Astrocyte (in vitro differentiated cells and primary cell): ENCODE data around the gene NEK2. TPM values are rescaled to one million over a fixed set of nuclear protein-coding genes. Genes with fewer than 3 reads are reported as not detected.

Experiments
- DNase-seq: peaks from one replicate; pipeline ENCODE4 v3.0.0-alpha.2; 2010; ENCODE audit warnings: low read depth
- FAIRE-seq: peaks from 2 replicates; lab custom pipeline; 2011; peaks lifted over from hg19 to GRCh38; lab: Jason Lieb, UNC
- H2AFZ ChIP-seq: 2 replicates; pipeline ENCODE4 v1.6.0; 2012; ENCODE audit warnings: low read depth, low read length, inconsistent platforms
- H3K27ac ChIP-seq: 2 replicates; pipeline ENCODE4 v1.5.1; 2011; ENCODE audit warnings: low read depth, low read length, inconsistent platforms
- H3K27me3 ChIP-seq: 2 replicates; pipeline ENCODE4 v1.6.0; 2011; ENCODE audit warnings: low read length, inconsistent platforms; ENCODE audit not compliant: insufficient read depth
- H3K36me3 ChIP-seq: 2 replicates; pipeline ENCODE4 v1.5.1; 2011; ENCODE audit warnings: low read length, inconsistent platforms; ENCODE audit not compliant: insufficient read depth
- H3K4me1 ChIP-seq: 2 replicates; pipeline ENCODE4 v1.5.1; 2011; ENCODE audit warnings: low read length, inconsistent platforms; ENCODE audit not compliant: insufficient read depth
- H3K4me2 ChIP-seq: 2 replicates; pipeline ENCODE4 v1.6.0; 2012; ENCODE audit warnings: low read length, inconsistent platforms
- H3K4me3 ChIP-seq: 2 replicates; pipeline ENCODE4 v1.5.1; 2011; ENCODE audit warnings: low read depth, mild to moderate bottlenecking, low read length, inconsistent platforms; ENCODE audit not compliant: insufficient read depth
- H3K79me2 ChIP-seq: 2 replicates; pipeline ENCODE4 v1.6.0; 2012; ENCODE audit warnings: mild to moderate bottlenecking, low read length, inconsistent platforms; ENCODE audit not compliant: insufficient read depth
- H3K9ac ChIP-seq: 2 replicates; pipeline ENCODE4 v1.6.0; 2012; ENCODE audit warnings: mild to moderate bottlenecking, low read length, inconsistent platforms
- H3K9me3 ChIP-seq: 2 replicates; pipeline ENCODE4 v1.5.1; 2012; ENCODE audit warnings: low read depth, mild to moderate bottlenecking, low read length, inconsistent platforms; ENCODE audit not compliant: insufficient read depth
- H4K20me1 ChIP-seq: 2 replicates; pipeline ENCODE4 v1.6.0; 2012; ENCODE audit warnings: low read length, inconsistent platforms; ENCODE audit not compliant: insufficient read depth
- H3K27ac Mint-ChIP-seq: one replicate; pipeline ENCODE4 v1.8.0; 2021; ENCODE audit warnings: mild to moderate bottlenecking, mixed read lengths; ENCODE audit not compliant: unreplicated experiment
- H3K27me3 Mint-ChIP-seq: one replicate; pipeline ENCODE4 v1.8.0; 2021; ENCODE audit warnings: low read depth, mixed read lengths; ENCODE audit not compliant: unreplicated experiment
- H3K36me3 Mint-ChIP-seq: one replicate; pipeline ENCODE4 v1.8.0; 2021; ENCODE audit warnings: low read depth, mixed read lengths; ENCODE audit not compliant: unreplicated experiment
- H3K4me1 Mint-ChIP-seq: one replicate; pipeline ENCODE4 v1.8.0; 2021; ENCODE audit warnings: low read depth, mixed read lengths; ENCODE audit not compliant: unreplicated experiment
- H3K4me3 Mint-ChIP-seq: one replicate; pipeline ENCODE4 v1.8.0; 2021; ENCODE audit warnings: mild to moderate bottlenecking, moderate library complexity, mixed read lengths; ENCODE audit not compliant: unreplicated experiment
- H3K9me3 Mint-ChIP-seq: one replicate; pipeline ENCODE4 v1.8.0; 2021; ENCODE audit warnings: mild to moderate bottlenecking, mixed read lengths; ENCODE audit not compliant: unreplicated experiment
- EZH2 ChIP-seq: IDR thresholded peaks from 2 replicates; pipeline ENCODE4 v1.6.1; 2012; ENCODE audit warnings: mild to moderate bottlenecking, low read length, inconsistent platforms; ENCODE audit not compliant: insufficient read depth
- total RNA-seq: library from RNA; stranded (reverse); gene quantifications from 2 replicates; pipeline ENCODE4 v1.2.1, GENCODE V29; 2021
- TF ChIP-seq, protein P1 (sequence below): IDR thresholded peaks from 2 replicates; pipeline ENCODE4 v1.5.1; 2011; ENCODE audit warnings: low read depth, mild to moderate bottlenecking, inconsistent platforms, low read length, moderate library complexity; ENCODE audit not compliant: insufficient read depth

The NEK2 gene
- total RNA-seq, 1 donor from 2014 or later: 1.6 TPM

- Histone ChIP-seq H2AFZ (no peak overlapping the region), H3K9ac (no peak overlapping the region), H3K9me3 (no peaks in the 10 kb centered on the region), H3K79me2 (no peaks in the 10 kb centered on the region), H3K4me3 (no peak overlapping the region), H4K20me1 (no peaks in the 10 kb centered on the region), H3K4me1 (no peaks in the 10 kb centered on the region), H3K27me3 (no peaks in the 10 kb centered on the region), H3K4me2 (no peak overlapping the region), H3K27ac (no peak overlapping the region), H3K36me3 (no peaks in the 10 kb centered on the region)
- Mint-ChIP-seq H3K36me3 (no peaks in the 10 kb centered on the region), H3K27ac (no peak overlapping the region), H3K4me3 (no peak overlapping the region), H3K4me1 (peaks cover 3% of the 10 kb centered on the region), H3K9me3 (no peaks in the 10 kb centered on the region), H3K27me3 (peaks cover 19% of the 10 kb centered on the region)
- TF ChIP-seq, protein P1, sequence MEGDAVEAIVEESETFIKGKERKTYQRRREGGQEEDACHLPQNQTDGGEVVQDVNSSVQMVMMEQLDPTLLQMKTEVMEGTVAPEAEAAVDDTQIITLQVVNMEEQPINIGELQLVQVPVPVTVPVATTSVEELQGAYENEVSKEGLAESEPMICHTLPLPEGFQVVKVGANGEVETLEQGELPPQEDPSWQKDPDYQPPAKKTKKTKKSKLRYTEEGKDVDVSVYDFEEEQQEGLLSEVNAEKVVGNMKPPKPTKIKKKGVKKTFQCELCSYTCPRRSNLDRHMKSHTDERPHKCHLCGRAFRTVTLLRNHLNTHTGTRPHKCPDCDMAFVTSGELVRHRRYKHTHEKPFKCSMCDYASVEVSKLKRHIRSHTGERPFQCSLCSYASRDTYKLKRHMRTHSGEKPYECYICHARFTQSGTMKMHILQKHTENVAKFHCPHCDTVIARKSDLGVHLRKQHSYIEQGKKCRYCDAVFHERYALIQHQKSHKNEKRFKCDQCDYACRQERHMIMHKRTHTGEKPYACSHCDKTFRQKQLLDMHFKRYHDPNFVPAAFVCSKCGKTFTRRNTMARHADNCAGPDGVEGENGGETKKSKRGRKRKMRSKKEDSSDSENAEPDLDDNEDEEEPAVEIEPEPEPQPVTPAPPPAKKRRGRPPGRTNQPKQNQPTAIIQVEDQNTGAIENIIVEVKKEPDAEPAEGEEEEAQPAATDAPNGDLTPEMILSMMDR: no peak
- TF ChIP-seq EZH2: no peak
- DNase-seq (no peak), FAIRE-seq (no peak)
Observed at GRCh38 chr1:211620097-211620496, 55.3 kb downstream of the NEK2 start.

DNA sequence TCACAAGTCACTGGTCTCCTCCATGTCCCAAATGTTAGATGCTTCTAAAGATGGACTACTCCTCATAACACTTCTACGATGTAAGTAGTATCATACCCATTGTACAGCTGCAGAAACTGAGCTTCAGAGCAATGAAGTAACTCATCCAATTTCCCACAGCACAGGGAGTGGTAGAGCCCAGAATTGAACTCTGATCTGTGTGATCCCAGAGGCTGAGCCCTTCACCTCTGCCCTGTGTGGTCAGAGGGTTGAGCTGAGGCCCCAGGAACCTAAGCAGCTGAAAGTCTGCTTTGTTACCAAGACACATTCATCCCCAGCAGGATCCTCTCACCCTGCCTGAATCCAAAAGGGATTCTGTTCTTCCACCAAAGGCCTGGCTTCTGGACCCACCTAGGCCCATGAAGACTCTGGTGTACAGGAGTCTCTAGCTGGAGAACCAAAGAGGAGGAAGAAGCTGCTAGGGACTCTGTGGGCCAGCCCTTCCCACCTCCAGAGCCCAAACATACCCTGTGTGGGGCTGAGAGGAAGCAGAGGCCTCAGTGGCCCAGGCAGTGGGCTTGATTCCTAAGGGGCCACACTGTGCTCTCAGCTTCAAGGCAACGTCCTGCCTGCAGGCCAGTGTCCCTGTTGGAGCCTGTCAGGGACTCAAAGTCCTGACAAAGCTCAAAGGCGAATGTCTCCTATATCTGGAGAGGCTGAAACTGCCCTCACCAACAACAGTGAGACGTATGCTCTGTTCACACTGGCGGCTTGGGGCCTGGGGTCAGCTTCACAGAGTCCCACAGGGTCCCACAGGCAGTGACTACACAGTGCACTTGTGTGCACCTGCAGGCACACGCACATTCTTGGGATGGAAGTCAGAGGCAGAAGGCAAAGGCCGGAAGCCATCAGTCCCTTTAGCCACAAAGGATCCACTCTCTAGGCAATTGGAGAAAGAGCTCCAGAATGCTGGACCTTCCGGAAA lies 56.1 kb downstream of the NEK2 start:
- Mint-ChIP-seq H3K4me1 (peaks cover 3% of the 10 kb centered on the region), H3K9me3 (no peaks in the 10 kb centered on the region), H3K36me3 (no peaks in the 10 kb centered on the region), H3K27ac (no peak overlapping the region), H3K4me3 (no peak overlapping the region), H3K27me3 (peaks cover 19% of the 10 kb centered on the region)
- H3K9ac ChIP-seq: no peak overlapping the region
- H3K4me1 ChIP-seq: no peaks in the 10 kb centered on the region
- no peaks in the 10 kb centered on the region for H3K27me3 ChIP-seq
- no peak overlapping the region for H2AFZ ChIP-seq
- H4K20me1 ChIP-seq: no peaks in the 10 kb centered on the region
- DNase-seq (no peak), FAIRE-seq (no peak)
- no peak overlapping the region for H3K4me2 ChIP-seq
- TF ChIP-seq, protein P1: no peak
- no peaks in the 10 kb centered on the region for H3K36me3 ChIP-seq
- H3K9me3 ChIP-seq: no peaks in the 10 kb centered on the region
- no peaks in the 10 kb centered on the region for H3K79me2 ChIP-seq
- no peak overlapping the region for H3K27ac ChIP-seq
- no peak overlapping the region for H3K4me3 ChIP-seq

GRCh38 chr1:211616965-211617297 lies 58.5 kb downstream of the NEK2 start:
- no peak overlapping the region for H3K27ac Mint-ChIP-seq
- TF ChIP-seq, protein P1: no peak
- TF ChIP-seq EZH2: no peak
- Histone ChIP-seq H2AFZ (peak overlapping the region; percentile 78), H3K9ac (no peak overlapping the region), H3K79me2 (no peaks in the 10 kb centered on the region), H3K27me3 (no peaks in the 10 kb centered on the region), H4K20me1 (no peaks in the 10 kb centered on the region), H3K27ac (no peak overlapping the region), H3K4me3 (no peak overlapping the region), H3K4me2 (no peak overlapping the region), H3K9me3 (no peaks in the 10 kb centered on the region), H3K4me1 (peaks cover 7% of the 10 kb centered on the region), H3K36me3 (no peaks in the 10 kb centered on the region)
- peaks cover 7% of the 10 kb centered on the region for H3K27me3 Mint-ChIP-seq
- no peak overlapping the region for H3K4me3 Mint-ChIP-seq
- no peaks in the 10 kb centered on the region for H3K36me3 Mint-ChIP-seq
- peaks cover 12% of the 10 kb centered on the region for H3K4me1 Mint-ChIP-seq
- no peak for DNase-seq
- no peaks in the 10 kb centered on the region for H3K9me3 Mint-ChIP-seq
- no peak for FAIRE-seq
